RWPE2 (cell line): ENCODE results near the gene STRN3.
A peak's percentile ranks its signal among the peaks of the same experiment; 100 is the strongest.

Experiments used
- ATAC-seq: fragments of 200-7000 bp; cut with Tn5 transposase; 3 replicates; pipeline ENCODE4 v1.9.1; 2021; ENCODE audit warnings: low read depth
- DNase-seq: peaks from one replicate; pipeline ENCODE4 v3.0.0-alpha.2; 2020; ENCODE audit warnings: low spot score
- H3K27ac ChIP-seq: fragments of 450-650 bp; 2 replicates; pipeline ENCODE4 v1.5.1; 2017; ENCODE audit warnings: mild to moderate bottlenecking; ENCODE audit not compliant: poor library complexity, severe bottlenecking
- H3K27me3 ChIP-seq: fragments of 250-450 bp; sonication (Bioruptor Pico); 2 replicates; pipeline ENCODE4 v1.5.1; 2021; ENCODE audit warnings: mild to moderate bottlenecking, moderate library complexity; ENCODE audit not compliant: insufficient read depth, poor library complexity, severe bottlenecking
- H3K36me3 ChIP-seq: fragments of 250-450 bp; sonication (Bioruptor Pico); 2 replicates; pipeline ENCODE4 v1.5.1; 2020; ENCODE audit warnings: low read depth, mild to moderate bottlenecking, moderate library complexity
- H3K4me1 ChIP-seq: fragments of 250-450 bp; sonication (Bioruptor Pico); 2 replicates; pipeline ENCODE4 v1.5.1; 2021; ENCODE audit warnings: mild to moderate bottlenecking, moderate library complexity; ENCODE audit not compliant: insufficient read depth, poor library complexity, severe bottlenecking
- H3K4me3 ChIP-seq: fragments of 250-450 bp; sonication (Bioruptor Pico); 2 replicates; pipeline ENCODE4 v1.5.1; 2021; ENCODE audit warnings: mild to moderate bottlenecking, moderate library complexity; ENCODE audit not compliant: severe bottlenecking
- H3K9me3 ChIP-seq: fragments of 250-450 bp; sonication (Bioruptor Pico); 2 replicates; pipeline ENCODE4 v1.5.1; 2021; ENCODE audit warnings: mild to moderate bottlenecking, moderate library complexity; ENCODE audit not compliant: severe bottlenecking
- CTCF ChIP-seq: fragments of 450-650 bp; IDR thresholded peaks from one replicate; pipeline ENCODE4 v1.5.1; 2017; ENCODE audit warnings: mild to moderate bottlenecking, moderate library complexity; ENCODE audit not compliant: poor library complexity, severe bottlenecking

Gene STRN3

GRCh38 chr14:30876692-30877091, 149.5 kb downstream of the STRN3 start:
- Histone ChIP-seq H3K36me3 (no peaks in the 10 kb centered on the region), H3K27me3 (peaks cover 56% of the 10 kb centered on the region), H3K4me3 (no peak overlapping the region), H3K27ac (no peak overlapping the region), H3K9me3 (no peaks in the 10 kb centered on the region), H3K4me1 (no peaks in the 10 kb centered on the region)
- TF ChIP-seq CTCF = no peak
- ATAC-seq = no peak
- DNase-seq = no peak

DNA sequence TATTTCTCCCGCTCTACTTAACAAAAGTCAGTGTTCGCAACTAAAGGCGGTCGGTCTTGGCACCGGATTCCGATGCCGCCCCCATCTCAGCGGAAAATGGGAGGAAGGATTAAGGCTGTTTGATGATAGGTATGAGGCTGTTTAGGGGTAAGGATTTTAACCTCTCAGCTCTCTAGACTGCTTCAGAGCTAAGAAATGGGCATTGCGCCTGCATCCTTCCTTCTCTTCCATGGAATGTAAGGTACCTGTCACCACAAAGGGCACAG, 150.5 kb downstream of the STRN3 start:
- H3K27ac ChIP-seq = no peak overlapping the region

DNA sequence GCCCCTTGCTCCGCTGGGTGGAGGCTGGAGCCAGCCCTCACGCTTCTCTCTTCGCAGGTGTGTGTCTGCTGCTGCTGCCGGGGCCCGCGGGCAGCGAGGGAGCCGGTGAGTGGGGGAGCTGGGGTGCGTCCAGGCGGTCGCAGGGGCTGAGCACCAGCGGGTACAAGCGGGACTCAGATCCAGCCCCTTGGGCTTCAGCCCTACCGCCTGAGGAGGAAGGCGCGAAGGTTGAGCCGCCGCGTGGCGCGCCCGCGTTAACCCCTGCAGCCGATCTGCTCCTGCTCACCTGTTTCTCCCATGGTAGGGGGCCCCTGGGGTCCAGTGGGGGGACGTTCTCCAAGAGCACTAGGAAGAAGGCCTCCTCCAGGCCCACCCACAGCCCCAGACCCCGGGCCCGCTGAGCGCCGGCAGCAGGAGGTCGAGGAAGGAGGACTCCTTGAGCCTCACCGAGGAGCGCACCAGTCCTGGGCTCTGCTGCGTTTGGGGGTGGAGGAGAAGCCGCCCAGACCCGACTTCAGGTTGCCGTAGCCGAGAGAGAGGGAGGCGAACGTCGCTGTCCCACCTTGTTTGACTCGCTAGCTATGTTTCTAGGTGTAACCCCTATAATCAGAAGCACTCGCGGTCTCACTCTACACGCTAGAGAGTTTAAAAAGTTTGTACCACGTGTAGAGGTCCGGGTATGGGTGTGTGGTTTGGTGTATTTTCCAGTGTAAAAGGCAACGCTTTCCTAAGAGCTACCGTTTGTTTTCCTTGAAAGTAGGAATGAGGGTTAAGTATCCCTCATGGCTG, 151.0 kb downstream of the STRN3 start:
- no peaks in the 10 kb centered on the region for H3K4me1 ChIP-seq
- peaks cover 56% of the 10 kb centered on the region for H3K27me3 ChIP-seq
- no peak overlapping the region for H3K27ac ChIP-seq
- no peak for TF ChIP-seq CTCF
- DNase-seq = no peak
- H3K36me3 ChIP-seq = no peaks in the 10 kb centered on the region
- peak overlapping the region; percentile 30 for H3K4me3 ChIP-seq
- no peaks in the 10 kb centered on the region for H3K9me3 ChIP-seq
- peak; percentile 32; the same call in 2 of the 3 replicates for ATAC-seq

More for the DNA sequence above, 150.5 kb downstream of the STRN3 start:
- Histone ChIP-seq H3K36me3 (no peaks in the 10 kb centered on the region), H3K27me3 (peaks cover 56% of the 10 kb centered on the region), H3K9me3 (no peaks in the 10 kb centered on the region), H3K4me1 (no peaks in the 10 kb centered on the region), H3K4me3 (no peak overlapping the region)
- ATAC-seq (no peak), DNase-seq (no peak)
- no peak for TF ChIP-seq CTCF

DNA sequence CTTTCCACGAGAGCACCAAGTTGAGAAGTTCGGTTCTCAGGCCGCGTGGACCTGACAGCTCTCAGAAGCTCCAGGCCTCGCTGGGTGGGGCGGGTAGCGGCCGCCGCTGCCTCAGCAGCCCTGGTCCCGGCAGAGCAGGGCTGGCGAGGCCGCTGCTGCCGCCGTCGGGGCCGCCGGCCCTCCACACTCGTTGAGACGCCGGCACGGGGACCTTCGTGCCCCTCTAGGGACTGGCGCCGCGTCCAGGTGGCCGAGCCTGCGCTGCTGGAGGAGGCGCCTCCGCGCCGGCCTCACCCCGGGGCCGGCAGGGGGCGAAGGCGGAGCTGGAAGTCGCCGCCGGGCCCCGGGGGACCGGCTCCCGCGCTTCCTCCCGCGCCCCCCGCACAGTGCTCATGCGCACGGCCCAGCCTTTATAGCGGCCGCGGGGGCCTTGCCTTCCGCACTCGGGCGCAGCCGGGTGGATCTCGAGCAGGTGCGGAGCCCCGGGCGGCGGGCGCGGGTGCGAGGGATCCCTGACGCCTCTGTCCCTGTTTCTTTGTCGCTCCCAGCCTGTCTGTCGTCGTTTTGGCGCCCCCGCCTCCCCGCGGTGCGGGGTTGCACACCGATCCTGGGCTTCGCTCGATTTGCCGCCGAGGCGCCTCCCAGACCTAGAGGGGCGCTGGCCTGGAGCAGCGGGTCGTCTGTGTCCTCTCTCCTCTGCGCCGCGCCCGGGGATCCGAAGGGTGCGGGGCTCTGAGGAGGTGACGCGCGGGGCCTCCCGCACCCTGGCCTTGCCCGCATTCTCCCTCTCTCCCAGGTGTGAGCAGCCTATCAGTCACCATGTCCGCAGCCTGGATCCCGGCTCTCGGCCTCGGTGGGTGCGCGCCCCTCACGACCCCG, 151.8 kb downstream of the STRN3 start, which contains the start of gene COCH:
Gene COCH (plus strand): TSS at position 440 of the 879 bp plus-strand sequence. CDS start 380 bp downstream, at position 820.
- Histone ChIP-seq H3K4me1 (no peaks in the 10 kb centered on the region), H3K36me3 (no peaks in the 10 kb centered on the region), H3K27me3 (peaks cover 56% of the 10 kb centered on the region), H3K27ac (no peak within 1 kb of the TSS), H3K9me3 (no peaks in the 10 kb centered on the region), H3K4me3 (peak within 1 kb of the TSS; percentile 30)
- DNase-seq (no peak), ATAC-seq (peak; percentile 62)
- peak; percentile 49 for TF ChIP-seq CTCF
